ENCODE results near the gene RSPRY1.

Gene RSPRY1

DNA sequence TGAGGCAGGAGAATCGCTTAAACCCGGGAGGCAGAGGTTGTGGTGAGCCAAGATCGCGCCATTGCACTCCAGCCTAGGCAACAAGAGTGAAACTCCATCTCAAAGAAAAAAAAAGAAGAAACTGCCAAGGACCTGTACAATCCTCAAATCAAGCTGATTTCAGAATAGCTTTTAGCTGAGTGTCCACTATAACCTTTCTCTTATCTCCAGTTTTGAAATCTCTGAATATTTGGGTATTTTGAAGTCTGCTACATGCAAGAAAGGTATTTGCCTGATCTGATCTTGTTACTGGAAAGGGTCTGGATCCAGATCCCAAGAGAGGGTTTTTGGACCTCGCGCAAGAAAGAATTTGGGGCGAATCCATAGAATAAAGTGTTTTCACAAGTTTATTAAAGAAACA, 39.8 kb downstream of the RSPRY1 start:
- no peak for DNase-seq

DNA sequence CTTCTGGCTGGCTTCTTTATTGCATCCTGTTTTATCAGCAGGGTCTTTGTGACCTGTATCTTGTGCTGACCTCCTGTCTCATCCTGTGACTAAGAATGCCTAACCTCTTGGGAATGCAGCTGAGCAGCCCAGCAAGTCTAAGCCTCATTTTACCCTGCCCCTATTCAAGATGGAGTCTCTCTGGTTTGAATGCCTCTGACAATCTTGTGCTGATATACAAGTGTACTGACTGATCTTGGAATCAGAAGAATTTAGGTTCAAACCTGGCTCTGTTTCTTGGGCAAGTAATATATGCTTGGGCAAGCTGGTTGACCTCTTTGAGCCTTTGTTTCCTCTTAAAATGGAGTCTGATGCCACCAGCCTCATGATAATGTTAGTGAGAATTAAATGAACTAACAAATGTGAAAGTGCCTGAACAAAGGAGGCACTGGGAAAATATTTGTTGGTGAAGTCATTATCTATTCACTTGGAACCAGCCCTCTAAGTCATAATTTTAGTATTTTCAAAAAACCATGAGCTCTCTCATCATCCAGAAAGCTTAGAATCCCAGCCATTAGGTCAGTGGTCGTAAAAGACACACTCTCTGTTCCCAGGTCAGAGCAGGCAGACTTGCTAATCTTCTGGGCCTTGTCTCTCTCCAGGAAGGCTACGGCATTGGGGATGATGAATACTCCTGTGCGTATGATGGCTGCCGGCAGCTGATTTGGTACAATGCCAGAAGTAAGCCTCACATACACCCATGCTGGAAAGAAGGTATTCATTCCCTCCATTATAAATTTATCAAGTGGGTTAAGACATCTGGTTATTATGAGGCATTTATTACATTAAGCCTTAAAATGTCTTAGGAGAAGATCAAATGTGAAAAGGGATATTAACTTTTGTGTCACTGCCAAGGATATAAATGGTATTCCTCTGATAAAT, 40.8 kb downstream of the RSPRY1 start:
- no peak for DNase-seq

DNA sequence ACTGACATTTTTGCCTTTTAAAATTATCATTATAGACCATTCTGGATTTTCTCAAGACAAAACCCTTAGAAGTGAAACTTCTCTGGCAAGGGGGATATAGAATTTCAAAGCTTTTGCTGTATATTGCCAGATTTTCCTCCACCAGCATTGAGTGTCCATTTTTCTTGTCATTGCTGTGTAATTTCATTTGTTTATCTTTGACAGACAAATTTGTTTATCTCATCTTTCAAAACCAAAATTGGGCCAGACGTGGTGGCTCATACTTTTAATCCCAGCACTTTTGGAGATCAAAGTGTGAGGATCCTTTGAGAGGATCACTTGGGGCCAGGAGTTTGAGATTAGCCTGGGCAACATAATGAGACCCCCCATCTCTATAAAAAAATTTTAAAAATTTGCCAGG, 43.0 kb downstream of the RSPRY1 start:
- no peak for DNase-seq

DNA sequence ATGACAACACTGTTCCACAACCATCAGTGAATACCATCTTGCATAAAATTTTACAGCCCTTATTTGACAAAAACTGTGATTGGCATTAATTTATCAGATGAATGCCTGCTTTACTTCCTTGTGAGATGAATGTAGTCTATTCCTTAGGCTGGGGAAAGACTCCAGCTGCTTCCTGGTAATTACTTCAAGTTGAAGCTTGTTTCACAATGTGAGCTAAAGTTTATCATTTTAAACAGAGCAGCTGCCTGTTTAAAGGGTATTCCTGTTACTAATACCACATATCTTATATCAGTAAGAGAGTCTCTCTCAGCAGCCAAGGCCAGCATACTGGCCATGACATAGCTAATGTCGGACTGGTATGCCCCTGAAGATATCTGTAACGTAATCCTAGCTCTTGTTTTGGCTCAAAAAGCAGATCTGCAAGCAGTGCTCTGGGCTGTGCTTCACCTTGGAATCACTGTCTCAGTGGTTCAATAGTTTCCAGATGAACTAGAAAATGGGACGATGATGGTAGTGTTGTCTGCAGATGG, 45.8 kb downstream of the RSPRY1 start:
- no peak for DNase-seq

DNA sequence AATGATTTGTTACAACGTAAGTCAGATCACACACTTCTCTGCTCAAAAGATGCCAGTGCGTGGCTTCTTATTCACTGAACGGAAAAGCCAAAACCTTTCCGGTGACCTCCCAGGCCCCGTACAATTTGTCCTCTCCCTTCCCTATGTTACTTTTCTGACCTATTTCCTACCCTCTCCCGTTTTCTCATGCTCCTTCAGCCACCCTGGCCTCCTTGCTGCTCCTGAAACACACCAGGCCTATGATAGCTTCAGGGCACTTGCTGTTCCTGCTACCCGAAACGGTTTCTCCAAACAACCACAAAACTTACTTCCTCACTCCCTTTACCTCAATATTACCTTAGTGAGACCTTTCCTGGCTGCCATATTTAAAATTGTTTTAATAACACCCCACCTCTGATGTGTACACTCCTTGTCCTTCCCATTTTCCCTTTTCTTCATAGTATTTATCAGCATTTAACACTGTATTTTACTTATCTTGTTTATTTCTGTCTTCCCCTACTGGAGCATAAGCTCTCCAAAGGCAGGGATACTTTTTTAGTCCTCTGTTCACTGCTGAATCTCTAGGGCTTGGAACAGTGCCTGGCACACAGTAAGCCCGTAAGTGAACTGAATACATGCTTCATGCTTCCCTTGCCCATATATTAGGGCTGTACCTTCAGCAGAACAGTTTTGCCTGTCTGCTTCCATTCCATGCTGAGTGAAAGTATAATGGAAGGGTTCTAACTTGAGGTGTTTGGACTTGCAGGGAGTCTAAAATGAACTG, 48.0 kb downstream of the RSPRY1 start:
- no peak for DNase-seq

DNA sequence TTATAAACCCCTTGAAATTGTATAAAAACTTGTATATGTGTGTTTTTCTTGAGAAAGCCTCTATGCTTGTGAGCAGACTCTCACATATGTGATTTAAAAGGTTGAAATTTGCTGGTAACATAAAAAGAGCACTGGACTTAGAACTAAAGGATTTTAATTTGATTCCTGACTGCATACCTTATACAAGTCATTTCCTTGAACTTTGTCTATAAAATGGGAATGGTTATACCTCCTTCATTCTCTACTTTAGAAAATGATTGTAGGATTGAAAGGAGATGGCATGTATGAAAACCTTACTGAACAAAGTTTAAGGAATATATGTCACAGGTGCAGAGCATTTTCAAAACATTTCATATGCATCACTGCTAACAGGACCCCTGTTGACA, 48.6 kb downstream of the RSPRY1 start:
- DNase-seq: no peak

DNA sequence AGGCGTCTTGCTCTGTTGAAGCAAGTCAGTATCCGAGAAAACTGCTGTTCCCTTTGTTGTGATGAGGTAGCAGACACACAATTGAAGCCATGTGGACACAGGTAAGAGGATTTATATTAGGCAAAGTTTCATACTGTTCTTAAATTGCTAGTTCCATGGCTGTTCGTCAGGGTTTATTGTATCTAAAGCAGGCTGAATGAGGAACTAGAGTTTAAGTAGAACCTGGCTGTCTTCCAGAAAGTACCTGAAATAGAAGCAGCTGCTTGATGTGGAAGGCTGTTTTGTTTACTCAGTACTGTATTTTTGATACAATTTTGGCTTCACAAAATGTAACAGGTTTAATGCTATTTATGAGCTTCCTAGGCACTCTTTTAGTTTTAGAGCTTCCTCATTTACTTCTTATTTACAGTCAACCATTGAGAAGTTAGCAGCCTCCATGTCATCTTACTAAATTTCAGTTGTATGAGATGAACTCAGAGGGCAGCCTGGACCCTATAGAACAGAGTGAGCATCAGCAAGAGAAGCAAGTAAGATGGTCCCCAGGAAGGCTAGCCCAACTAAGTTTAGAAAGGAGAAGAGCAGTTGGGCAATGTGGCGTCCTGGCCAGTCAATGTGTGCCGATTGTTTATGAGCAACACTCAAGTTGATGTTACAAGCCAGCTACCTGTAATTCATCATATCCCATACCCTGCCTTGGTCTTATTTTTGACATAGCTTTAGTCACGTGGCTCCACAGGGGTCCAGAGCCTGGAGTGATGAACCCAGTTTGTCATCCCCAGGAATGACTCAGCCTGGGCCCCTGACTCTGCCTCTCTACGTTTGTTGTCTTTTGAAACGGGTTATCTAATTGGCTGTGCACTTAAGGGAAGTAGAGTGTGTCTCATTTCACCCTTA, 49.2 kb downstream of the RSPRY1 start:
- no peak for DNase-seq

DNA sequence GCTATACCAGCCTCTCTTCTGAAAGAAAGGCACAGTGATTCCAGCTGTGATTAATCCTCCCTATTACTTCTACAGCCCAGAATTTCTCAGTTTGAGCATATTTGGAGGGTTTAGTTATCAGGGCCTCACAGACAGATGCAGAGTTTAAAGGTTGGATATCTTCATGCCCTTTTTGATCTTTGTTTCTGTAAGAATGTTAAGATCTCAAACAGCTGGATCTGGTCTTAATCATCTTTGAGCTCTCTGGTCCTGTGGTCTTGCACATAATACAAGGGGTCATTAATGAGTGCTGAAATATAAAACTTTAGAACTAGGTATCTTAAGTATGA, 49.9 kb downstream of the RSPRY1 start:
- DNase-seq: no peak

DNA sequence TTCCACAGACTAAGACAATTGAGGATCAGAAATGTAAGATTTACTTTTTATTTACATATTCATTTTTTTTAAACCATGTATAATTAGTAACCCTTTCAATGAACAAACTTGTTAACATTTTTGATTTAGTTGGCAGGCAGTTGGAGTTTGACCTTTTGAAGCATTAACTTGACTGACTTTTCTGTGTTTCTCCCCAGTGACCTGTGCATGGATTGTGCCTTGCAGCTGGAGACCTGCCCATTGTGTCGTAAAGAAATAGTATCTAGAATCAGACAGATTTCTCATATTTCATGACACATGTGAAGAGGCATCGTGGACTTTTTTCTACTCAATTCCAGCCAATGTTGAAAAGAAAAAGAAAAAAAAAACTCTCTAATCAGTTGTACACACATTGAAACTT, 52.6 kb downstream of the RSPRY1 start:
- DNase-seq: no peak

DNA sequence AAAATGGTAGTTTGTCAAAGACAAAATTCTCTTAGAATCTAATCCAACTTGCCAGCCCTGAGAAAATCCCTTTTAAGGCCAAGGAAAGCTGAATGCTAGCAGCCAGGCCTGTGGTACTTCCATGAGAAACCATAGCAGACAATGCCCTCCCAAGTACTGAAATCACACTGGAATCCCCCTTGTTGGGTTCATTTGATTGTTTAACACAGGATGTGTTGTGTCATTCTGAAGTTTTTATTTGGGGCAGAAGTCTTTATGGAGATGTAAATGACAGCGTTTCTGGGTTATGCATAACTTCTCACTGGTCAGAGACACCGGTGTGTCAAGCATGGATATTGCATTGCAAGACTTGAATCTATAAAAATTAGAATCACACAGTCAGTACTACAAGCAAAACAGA, 53.0 kb downstream of the RSPRY1 start:
- DNase-seq: no peak

DNA sequence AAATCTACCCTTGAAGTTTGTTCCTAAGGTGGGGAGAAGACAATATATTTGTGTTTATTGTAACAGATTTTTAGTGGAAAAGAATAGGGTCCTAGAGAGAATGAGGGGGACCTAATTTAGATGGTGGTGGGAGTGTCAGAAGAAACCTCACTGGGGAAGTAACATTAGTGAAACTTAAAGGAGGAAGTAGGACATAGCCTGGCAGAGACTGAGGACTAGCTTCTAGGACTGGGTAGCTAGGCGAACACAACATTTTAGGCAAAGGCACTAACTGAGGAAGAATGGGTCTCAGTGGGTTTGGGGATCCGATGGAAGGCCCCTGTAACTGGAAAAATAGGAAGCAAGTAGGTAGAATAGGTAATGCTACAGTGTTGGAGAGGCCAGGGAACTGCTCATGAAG, 54.7 kb downstream of the RSPRY1 start:
- DNase-seq: no peak

DNA sequence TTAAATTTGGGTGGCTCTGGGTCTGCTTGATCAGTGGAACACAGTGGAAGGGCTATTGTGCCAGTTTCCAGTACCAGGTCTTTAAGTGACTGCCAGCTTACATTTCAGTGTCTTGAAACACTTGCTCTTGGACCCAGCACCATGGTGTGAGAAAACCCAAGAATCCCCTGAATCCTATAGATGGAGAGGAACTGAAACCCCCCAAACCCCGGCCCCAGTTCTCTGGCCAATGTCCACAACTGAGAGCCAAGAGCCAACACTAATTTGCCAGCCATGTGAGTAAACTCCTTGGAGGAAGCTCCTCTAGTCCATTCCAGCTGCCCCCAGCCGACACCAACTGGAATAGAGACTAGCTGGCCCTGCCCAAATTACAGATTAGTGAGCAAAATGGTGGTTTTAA, 56.5 kb downstream of the RSPRY1 start:
- DNase-seq: no peak

DNA sequence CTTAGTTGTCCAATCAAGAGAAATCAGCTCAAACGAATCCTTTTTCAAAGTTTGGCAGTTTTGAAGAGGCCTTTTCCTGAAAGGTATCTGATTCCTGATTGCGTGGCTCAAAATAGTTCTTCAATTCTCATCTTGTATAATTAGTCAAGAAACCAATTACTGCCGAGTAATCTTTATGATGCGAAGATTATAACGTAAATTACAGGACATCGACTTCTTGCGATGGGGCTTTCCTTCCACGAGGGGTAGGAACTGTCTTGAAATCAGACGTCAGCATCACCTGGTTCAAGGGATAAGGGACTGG, 58.3 kb downstream of the RSPRY1 start:
- no peak for DNase-seq

DNA sequence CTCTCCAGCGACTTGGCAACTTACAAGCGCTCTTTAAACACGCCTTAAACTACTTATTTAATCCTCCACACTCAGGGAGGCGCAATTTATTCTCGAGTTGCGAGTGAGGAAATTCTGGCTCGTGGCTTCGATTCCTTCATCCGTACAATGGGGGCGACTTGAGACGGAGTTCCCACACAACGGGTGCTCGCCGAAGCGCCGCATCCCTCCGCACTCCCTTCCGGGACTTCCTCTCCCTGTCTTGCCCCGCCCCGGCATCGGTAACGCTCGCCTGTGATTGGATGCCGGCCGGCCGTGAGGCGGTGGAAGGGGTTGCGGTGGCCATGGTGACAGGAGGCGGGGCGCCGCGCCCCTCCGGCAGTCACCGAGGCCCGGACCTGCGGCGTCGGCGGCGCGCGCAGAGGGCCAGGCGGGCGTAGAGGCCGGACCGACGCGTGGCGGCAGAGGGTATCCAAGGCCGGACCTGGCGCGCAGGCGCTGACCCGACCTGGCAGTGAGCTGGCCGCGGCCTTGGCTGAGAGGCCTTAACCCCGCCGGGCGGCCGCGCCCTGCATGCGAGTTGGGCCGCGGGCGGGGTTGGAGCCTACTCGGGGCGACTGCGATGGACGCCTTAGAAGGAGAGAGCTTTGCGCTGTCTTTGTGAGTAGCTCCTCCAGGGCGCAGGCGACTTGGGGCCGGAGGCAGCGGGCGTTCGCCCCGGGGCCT, 58.8 kb downstream of the RSPRY1 start, which contains the start of gene ARL2BP:
Gene ARL2BP, plus strand, starts transcription at position 493 of the 705 bp plus-strand sequence. Its CDS starts 109 bp downstream, at position 602.
- DNase-seq: peak; percentile 84 to 93

DNA sequence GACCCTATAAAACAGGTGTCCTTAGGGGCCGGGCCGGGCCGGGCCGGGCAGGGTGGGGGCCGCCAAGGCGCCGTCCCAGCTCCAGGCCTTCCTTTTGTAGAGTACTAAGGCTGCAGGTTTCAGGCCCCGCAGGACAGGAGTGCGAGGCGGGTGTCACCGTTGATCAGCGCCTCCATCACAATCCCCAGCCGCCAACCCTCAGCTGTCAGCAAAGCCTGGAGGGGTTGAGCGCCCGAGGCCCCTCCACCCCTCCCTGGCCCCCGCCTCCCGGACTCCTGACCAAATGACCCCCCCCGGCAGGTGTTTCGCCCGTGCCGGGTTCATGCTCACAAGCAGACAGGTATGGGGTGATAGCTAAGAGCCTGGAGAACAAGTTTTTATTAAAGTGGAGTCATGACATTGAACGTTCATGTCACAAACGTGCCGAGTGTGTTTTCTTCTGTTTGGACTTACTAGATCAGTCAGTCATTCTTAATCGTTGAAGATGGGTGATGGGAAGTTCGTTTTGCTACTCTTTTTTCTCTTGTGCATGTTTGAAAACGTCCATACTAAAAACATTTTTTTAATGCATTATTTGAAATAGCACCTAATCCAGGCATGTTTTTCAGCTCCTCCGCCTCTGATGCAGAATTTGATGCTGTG, 59.5 kb downstream of the RSPRY1 start:
- no peak for DNase-seq

DNA sequence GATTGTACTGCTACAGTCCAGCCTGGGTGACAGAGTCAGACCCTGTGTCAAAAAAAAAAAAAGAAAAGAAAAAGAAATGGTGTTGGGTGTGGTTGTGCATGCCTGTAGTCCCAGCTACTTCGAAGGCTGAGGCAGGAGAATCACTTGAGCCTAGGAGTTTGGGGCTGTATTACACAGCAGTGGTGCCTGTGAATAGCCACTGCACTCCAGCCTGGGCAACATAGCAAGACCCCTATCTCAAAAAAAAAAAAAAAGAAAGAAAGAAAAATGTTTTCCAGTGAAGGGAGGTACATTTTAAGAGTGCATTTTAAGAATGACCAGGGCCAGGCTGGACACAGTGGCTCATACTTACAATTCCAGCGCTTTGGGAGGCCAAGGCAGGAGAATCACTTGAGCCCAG, 65.2 kb downstream of the RSPRY1 start:
- no peak for DNase-seq

DNA sequence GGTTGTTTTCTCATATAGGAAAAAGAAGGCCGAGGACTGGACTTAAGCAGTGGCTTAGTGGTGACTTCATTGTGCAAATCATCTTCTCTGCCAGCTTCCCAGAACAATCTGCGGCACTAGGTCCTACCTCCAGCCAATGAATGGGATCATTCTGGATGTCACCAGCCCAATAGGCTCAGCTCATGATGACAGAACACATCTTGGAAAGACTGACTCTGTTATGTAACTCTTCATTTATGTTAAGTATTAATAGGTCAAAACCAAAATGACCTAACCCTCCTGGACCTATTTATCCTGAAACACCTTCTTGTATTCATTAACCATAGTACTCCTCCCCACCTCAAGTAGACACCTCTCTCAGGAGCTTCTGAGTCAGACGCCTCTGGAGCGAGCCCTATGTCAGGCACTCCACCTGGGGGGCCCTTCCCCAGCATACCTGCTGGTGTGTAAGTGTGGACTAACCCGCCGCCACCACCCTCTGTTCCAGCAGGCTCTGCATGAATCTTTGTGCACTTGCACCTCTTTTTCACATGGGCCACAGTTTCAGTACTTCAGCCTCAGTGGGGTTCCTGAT, 66.1 kb downstream of the RSPRY1 start:
- DNase-seq: no peak

DNA sequence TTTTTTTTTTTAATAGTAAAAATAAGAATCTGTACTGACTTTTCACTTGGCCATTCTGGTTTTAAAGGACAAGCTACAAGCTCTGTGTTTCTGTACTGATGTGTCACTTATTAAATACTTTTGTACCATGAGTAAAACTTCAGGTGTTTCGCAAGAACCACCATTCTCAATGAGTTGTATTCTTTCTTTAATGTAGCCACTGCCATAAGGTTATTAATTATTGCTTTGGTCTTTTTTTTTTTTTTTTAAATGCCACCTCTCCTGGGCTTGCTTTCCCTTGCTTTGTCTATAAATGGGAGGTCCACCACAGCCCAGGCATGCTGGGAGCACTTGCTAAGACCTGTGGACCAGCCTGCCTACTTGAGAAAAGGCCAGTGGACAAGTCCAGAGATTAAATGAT, 67.3 kb downstream of the RSPRY1 start:
- DNase-seq: no peak

DNA sequence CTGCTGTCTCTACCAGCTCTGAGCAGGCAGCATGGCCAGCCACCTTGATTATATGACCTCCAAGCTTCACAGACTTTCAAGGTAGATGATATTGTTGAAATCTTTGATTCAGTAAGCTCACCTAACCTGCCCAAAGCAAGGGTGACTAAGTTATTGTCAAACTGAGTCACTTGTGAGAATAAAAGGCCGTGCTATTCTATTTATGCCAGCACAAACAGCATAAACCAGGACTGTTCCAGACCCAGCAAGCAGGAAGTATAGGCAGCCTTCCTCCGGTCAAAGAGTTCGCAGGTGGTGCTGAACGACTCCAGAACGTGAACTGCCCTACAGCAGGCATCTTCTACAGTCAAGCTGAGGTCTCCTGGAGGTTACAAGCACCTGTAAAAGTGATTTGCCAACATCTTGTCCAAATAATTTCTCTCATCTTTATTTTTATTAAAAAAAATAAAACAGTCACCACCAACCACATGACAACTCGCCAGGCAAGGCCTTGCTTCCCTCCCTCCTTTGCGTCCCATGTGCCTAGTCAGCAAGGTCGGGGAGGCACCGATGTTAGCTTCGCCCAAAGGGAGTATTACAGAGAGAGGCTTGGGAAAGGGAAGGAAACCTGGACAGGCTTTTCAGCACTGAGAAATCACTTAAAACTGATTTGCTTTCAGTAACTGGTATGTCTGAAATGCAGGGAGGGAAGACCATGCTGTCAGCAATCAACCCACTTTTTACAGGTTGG, 69.7 kb downstream of the RSPRY1 start:
- DNase-seq: no peak

DNA sequence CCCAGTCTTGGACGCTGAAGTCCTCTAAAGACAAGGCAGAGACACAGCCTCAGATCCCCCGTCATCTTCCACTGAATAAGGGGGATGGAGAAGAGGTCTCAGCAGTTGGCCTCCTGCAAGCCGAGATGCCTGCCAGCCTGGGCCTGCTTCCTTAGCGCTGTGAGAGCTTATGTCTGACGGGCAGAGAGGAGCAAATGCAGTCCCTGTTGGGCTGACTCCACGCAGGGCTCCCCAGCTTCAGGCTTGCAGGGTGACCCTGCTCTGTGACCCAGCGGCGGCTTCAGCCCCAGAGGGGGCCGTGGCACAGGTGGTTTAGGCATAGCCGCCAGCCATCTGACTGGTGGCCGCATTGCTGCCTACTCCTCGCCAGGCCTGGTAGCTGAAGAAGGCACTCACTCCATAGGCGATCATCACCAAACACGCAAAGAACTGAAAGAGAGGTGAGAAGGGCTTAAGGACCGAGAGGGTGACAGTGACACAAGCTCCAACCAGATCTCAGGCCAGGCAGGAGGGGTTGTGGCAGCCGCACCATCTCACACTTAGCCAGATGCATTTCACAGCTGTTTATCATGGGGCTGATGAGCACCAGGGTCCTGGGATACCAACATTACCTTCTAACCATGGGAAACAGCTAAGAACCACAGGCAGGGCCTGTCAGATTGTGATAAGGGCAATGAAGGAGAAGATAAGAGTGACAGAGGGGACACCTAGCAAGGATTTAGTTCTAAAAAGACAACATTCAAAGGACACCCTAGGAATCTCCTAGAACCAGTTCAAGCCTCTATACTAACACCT, 70.7 kb downstream of the RSPRY1 start:
- DNase-seq: no peak
